ENCODE data around the gene HHAT.

DNA sequence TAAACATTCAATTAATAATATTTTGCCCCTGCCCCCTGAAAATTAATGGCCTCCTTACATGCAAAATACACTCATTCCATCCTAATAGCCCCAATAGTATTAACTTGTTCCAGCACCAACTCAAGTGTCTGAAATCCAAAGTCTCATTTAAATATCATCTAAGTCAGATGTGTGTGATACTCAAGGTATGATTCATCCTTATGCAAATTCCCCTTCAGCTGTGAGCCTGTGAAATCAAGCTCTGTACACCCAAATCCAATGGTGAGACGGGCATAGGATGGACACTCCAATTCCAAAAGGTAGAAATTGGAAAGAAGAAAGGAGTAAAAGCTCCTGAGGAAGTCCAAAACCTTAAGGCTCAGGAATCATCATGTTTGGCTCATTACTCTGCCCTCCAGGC is 83.5 kb downstream of the HHAT start:
- TF ChIP-seq GATA2 (IDR thresholded peaks at IDR 0.05; ENCODE audit: low read depth, low read length), result no peak
- TF ChIP-seq GATA3 (IDR thresholded peaks at IDR 0.05; ENCODE audit: low read depth, low read length), result no peak

Measured in SH-SY5Y (cell line).